NCI-H2227 treated with DMSO at 0.1 percent for 48 hours (cell line): ENCODE results near the gene PSMC1.
"Not testable (repeated sequence)": the region's sequence is repeated elsewhere in the genome, so short reads cannot be mapped to it uniquely, and the experiment has no call there.

Experiments
- DNase-seq: peaks from one replicate; lab custom pipeline; 2025; lab: John Stamatoyannopoulos, UW

The PSMC1 gene

GRCh38 chr14:90256354-90257131 lies at the start of gene PSMC1:
PSMC1 (plus strand) TSS chr14:90256553; CDS start chr14:90256598, 45 bp downstream.
- peak; percentile 84 for DNase-seq

GRCh38 chr14:90213099-90213748 lies 43.1 kb upstream of the PSMC1 start:
- DNase-seq: no peak

GRCh38 chr14:90228478-90228877 lies 27.9 kb upstream of the PSMC1 start:
- DNase-seq: no peak

GRCh38 chr14:90229942-90230341 lies 26.4 kb upstream of the PSMC1 start:
- not testable (repeated sequence) for DNase-seq

GRCh38 chr14:90235179-90235976 lies 21.0 kb upstream of the PSMC1 start:
- peak; percentile 48 for DNase-seq

GRCh38 chr14:90239139-90239538 lies 17.2 kb upstream of the PSMC1 start:
- DNase-seq: no peak

GRCh38 chr14:90242444-90242843 lies 13.9 kb upstream of the PSMC1 start:
- DNase-seq: no peak

- DNase-seq: no peak
These were observed 9.4 kb upstream of the PSMC1 start for GRCh38 chr14:90246936-90247335.

GRCh38 chr14:90247441-90247840 lies 8.9 kb upstream of the PSMC1 start:
- not testable (repeated sequence) for DNase-seq

- no peak for DNase-seq
These were observed 7.8 kb upstream of the PSMC1 start for GRCh38 chr14:90248594-90248993.

- no peak for DNase-seq
These were observed 2.5 kb upstream of the PSMC1 start for GRCh38 chr14:90253826-90254225.

GRCh38 chr14:90255871-90256270 lies 482 bp upstream of the PSMC1 start:
- no peak for DNase-seq

- no peak for DNase-seq
These were observed 7.5 kb downstream of the PSMC1 start for GRCh38 chr14:90263748-90264449.

GRCh38 chr14:90266441-90267154 lies 10.2 kb downstream of the PSMC1 start:
- DNase-seq: no peak

- DNase-seq: no peak
These were observed 12.1 kb downstream of the PSMC1 start for GRCh38 chr14:90268420-90268819.

GRCh38 chr14:90272523-90272922 lies 16.2 kb downstream of the PSMC1 start:
- no peak for DNase-seq

GRCh38 chr14:90273532-90273931 lies 17.2 kb downstream of the PSMC1 start:
- no peak for DNase-seq

GRCh38 chr14:90274019-90274418 lies 17.7 kb downstream of the PSMC1 start:
- no peak for DNase-seq

- no peak for DNase-seq
These were observed 18.6 kb downstream of the PSMC1 start for GRCh38 chr14:90274808-90275457.

GRCh38 chr14:90275458-90275814 lies 19.1 kb downstream of the PSMC1 start:
- no peak for DNase-seq

- no peak for DNase-seq
These were observed 19.5 kb downstream of the PSMC1 start for GRCh38 chr14:90275820-90276219.
